ENCODE results near the gene NDUFA13.

Gene NDUFA13

GRCh38 chr19:19545707-19546106 lies 29.7 kb downstream of the NDUFA13 start:
- Histone ChIP-seq H3K27me3 (ENCODE audit: insufficient read depth, low read length, poor library complexity, severe bottlenecking) (no peaks in the 10 kb centered on the region), H3K9me2 (replicated peaks; ENCODE audit: low read depth, low read length) (no peaks in the 10 kb centered on the region), H3K79me2 (ENCODE audit: insufficient read depth, low read length) (no peaks in the 10 kb centered on the region), H3K9ac (ENCODE audit: low read depth, low read length, poor library complexity, severe bottlenecking) (no peak overlapping the region), H3K9me3 (ENCODE audit: insufficient read depth, low read depth, low read length) (no peaks in the 10 kb centered on the region), H3F3A (ENCODE audit: low read depth) (no peaks in the 10 kb centered on the region), H3K4me1 (ENCODE audit: insufficient read depth, low read length, poor library complexity, severe bottlenecking) (no peaks in the 10 kb centered on the region), H2AFZ (ENCODE audit: low read length) (no peak overlapping the region), H4K20me1 (ENCODE audit: insufficient read depth, low read length, poor library complexity, severe bottlenecking) (no peaks in the 10 kb centered on the region), H3K4me2 (ENCODE audit: low read depth, low read length, poor library complexity, severe bottlenecking) (no peak overlapping the region), H3K4me3 (ENCODE audit: low read length, poor library complexity, severe bottlenecking) (no peak overlapping the region), H3K36me3 (ENCODE audit: insufficient read depth, low read length) (no peaks in the 10 kb centered on the region)
- TF ChIP-seq EZH2phosphoT487 (IDR thresholded peaks at IDR 0.05; ENCODE audit: borderline replicate concordance), result no peak
- TF ChIP-seq, protein P1, sequence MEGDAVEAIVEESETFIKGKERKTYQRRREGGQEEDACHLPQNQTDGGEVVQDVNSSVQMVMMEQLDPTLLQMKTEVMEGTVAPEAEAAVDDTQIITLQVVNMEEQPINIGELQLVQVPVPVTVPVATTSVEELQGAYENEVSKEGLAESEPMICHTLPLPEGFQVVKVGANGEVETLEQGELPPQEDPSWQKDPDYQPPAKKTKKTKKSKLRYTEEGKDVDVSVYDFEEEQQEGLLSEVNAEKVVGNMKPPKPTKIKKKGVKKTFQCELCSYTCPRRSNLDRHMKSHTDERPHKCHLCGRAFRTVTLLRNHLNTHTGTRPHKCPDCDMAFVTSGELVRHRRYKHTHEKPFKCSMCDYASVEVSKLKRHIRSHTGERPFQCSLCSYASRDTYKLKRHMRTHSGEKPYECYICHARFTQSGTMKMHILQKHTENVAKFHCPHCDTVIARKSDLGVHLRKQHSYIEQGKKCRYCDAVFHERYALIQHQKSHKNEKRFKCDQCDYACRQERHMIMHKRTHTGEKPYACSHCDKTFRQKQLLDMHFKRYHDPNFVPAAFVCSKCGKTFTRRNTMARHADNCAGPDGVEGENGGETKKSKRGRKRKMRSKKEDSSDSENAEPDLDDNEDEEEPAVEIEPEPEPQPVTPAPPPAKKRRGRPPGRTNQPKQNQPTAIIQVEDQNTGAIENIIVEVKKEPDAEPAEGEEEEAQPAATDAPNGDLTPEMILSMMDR (conservative IDR thresholded peaks at IDR 0.05; ENCODE audit: low read length), result no peak

DNA sequence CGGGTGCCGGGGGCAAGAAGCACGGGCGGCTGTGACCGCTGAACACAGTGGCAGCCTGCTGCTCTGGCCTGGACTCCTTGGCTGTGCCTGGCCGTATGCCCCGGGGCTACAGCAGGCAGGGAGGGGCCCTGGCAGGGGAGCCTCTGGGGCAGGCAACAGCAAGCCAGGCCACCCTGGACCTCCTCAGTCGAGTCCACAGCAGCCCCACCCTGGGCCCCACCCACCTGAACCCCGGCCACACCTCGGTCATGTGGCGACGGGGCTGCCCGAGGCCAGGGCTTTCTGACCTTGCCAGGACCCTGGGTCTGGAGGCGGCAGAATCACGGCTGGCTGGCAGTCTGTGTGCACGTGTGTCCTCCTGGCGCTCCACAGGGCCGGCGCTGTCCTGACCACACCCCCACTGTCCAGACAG lies 30.7 kb downstream of the NDUFA13 start:
- no peaks in the 10 kb centered on the region for H3F3A ChIP-seq (ENCODE audit: low read depth)
- H3K27me3 ChIP-seq (ENCODE audit: insufficient read depth, low read length, poor library complexity, severe bottlenecking), result no peaks in the 10 kb centered on the region
- H3K36me3 ChIP-seq (ENCODE audit: insufficient read depth, low read length), result no peaks in the 10 kb centered on the region
- no peak overlapping the region for H3K4me2 ChIP-seq (ENCODE audit: low read depth, low read length, poor library complexity, severe bottlenecking)
- no peaks in the 10 kb centered on the region for H3K4me1 ChIP-seq (ENCODE audit: insufficient read depth, low read length, poor library complexity, severe bottlenecking)
- H3K9ac ChIP-seq (ENCODE audit: low read depth, low read length, poor library complexity, severe bottlenecking), result no peak overlapping the region
- TF ChIP-seq EZH2phosphoT487 (IDR thresholded peaks at IDR 0.05; ENCODE audit: borderline replicate concordance), result no peak
- TF ChIP-seq, protein P1 (conservative IDR thresholded peaks at IDR 0.05; ENCODE audit: low read length), result no peak
- H3K9me2 ChIP-seq (replicated peaks; ENCODE audit: low read depth, low read length), result no peaks in the 10 kb centered on the region
- H2AFZ ChIP-seq (ENCODE audit: low read length), result no peak overlapping the region
- no peaks in the 10 kb centered on the region for H4K20me1 ChIP-seq (ENCODE audit: insufficient read depth, low read length, poor library complexity, severe bottlenecking)
- no peaks in the 10 kb centered on the region for H3K9me3 ChIP-seq (ENCODE audit: insufficient read depth, low read depth, low read length)
- no peaks in the 10 kb centered on the region for H3K79me2 ChIP-seq (ENCODE audit: insufficient read depth, low read length)
- no peak overlapping the region for H3K4me3 ChIP-seq (ENCODE audit: low read length, poor library complexity, severe bottlenecking)

DNA sequence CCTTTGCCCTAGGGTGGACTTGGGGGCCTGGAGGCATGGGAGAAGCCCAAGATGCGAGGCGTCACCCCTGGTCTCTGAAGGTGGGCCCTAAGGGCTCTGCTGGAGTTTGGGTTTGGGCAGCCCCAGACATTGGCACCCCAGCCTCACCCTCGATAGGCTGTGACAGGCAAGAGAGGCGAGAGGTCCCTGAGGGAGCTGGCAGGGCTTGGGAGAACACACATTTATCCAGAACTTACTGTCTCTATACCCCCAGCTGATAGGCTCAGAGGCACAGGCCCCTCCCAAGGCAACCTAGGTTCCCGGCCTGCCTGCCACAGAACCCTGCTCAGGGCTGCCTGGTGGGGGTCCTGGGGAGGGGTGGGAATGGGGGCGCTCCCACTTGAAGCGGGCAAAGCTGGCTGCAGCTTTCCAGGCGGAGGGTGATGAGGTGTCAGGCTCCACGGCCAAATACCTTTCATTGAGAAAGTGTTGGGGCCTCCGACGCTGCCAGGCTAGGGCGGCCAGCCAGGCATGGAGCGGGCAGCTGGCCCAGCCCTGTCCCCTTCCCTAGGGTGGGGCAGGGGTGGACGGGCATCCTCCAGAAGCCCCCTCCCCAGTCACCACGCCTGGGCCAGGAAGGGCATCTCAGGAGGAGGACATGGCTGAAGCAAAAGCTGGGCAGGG lies 31.8 kb downstream of the NDUFA13 start:
- no peaks in the 10 kb centered on the region for H3K36me3 ChIP-seq (ENCODE audit: insufficient read depth, low read length)
- no peak overlapping the region for H3K9ac ChIP-seq (ENCODE audit: low read depth, low read length, poor library complexity, severe bottlenecking)
- no peaks in the 10 kb centered on the region for H3K27me3 ChIP-seq (ENCODE audit: insufficient read depth, low read length, poor library complexity, severe bottlenecking)
- no peaks in the 10 kb centered on the region for H3K79me2 ChIP-seq (ENCODE audit: insufficient read depth, low read length)
- TF ChIP-seq EZH2phosphoT487 (IDR thresholded peaks at IDR 0.05; ENCODE audit: borderline replicate concordance), result no peak
- TF ChIP-seq, protein P1 (conservative IDR thresholded peaks at IDR 0.05; ENCODE audit: low read length), result no peak
- H3K9me3 ChIP-seq (ENCODE audit: insufficient read depth, low read depth, low read length), result no peaks in the 10 kb centered on the region
- no peaks in the 10 kb centered on the region for H3K4me1 ChIP-seq (ENCODE audit: insufficient read depth, low read length, poor library complexity, severe bottlenecking)
- no peak overlapping the region for H2AFZ ChIP-seq (ENCODE audit: low read length)
- no peak overlapping the region for H3K4me2 ChIP-seq (ENCODE audit: low read depth, low read length, poor library complexity, severe bottlenecking)
- H4K20me1 ChIP-seq (ENCODE audit: insufficient read depth, low read length, poor library complexity, severe bottlenecking), result no peaks in the 10 kb centered on the region
- H3F3A ChIP-seq (ENCODE audit: low read depth), result no peaks in the 10 kb centered on the region
- H3K4me3 ChIP-seq (ENCODE audit: low read length, poor library complexity, severe bottlenecking), result no peak overlapping the region
- H3K9me2 ChIP-seq (replicated peaks; ENCODE audit: low read depth, low read length), result no peaks in the 10 kb centered on the region
